Measurements from ENCODE around the gene MXRA7. TPM values are rescaled to one million over a fixed set of nuclear protein-coding genes. Genes with fewer than 3 reads are reported as not detected.
"Not testable (repeated sequence)": the region's sequence is repeated elsewhere in the genome, so short reads cannot be mapped to it uniquely, and the experiment has no call there.

MXRA7 gene
- total RNA-seq, 2 experiments from 2014 or later: 11.4 to 12.1 TPM

DNA sequence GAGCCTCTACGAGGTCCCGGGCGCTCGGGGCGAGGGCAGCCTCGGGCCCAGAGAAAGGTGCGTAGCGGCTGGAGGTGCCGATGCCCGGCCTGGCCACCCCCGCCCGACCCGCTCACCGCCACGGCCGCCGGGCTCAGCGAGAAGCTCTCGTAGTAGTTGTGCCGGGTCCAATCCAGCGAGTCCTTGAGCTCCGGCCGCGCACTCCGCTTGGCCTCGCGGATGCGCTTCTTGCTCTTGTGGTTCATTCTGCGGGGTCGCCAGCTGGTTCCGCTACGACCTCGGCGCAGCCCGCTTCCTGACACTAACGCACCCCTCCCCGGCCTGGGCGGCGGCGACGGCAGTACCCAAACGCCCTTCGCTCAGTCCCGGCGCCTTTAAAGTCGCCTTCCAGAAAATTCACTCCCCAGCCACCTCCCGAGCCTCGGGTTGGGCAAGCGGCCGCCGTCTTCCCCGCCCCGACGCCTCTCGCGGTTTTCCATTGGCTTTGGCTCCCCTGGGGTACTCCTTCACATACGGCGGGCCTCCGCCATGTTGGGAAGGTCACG is 15.5 kb upstream of the MXRA7 start, which contains the start of gene JMJD6:
Gene JMJD6, minus strand, starts transcription at position 376 of the 545 bp plus-strand sequence. Its CDS starts 131 bp downstream, at position 245.
- Histone ChIP-seq H3K4me3 (ENCODE audit: low read length) (peak within 1 kb of the TSS; percentile 77), H3K27me3 (ENCODE audit: control insufficient read depth in 1 of 2, insufficient read depth in 2 of 2, low read length in 2 of 2) (no peaks in the 10 kb centered on the region), H3K9me3 (ENCODE audit: control insufficient read depth in 1 of 2, insufficient read depth in 1 of 2, low read length in 2 of 2) (no peaks in the 10 kb centered on the region), H3K4me1 (ENCODE audit: insufficient read depth, low read length) (peaks cover 80% of the 10 kb centered on the region), H3K27ac (ENCODE audit: low read depth in 1 of 2, low read length in 2 of 2) (peak within 1 kb of the TSS; percentile 93 to 97), H3K36me3 (ENCODE audit: insufficient read depth, low read length) (peaks cover 58% of the 10 kb centered on the region)
- DNase-seq: peak in 11 of 14 experiments; percentile 88 to 98 (median 92)
- TF ChIP-seq, protein P1, sequence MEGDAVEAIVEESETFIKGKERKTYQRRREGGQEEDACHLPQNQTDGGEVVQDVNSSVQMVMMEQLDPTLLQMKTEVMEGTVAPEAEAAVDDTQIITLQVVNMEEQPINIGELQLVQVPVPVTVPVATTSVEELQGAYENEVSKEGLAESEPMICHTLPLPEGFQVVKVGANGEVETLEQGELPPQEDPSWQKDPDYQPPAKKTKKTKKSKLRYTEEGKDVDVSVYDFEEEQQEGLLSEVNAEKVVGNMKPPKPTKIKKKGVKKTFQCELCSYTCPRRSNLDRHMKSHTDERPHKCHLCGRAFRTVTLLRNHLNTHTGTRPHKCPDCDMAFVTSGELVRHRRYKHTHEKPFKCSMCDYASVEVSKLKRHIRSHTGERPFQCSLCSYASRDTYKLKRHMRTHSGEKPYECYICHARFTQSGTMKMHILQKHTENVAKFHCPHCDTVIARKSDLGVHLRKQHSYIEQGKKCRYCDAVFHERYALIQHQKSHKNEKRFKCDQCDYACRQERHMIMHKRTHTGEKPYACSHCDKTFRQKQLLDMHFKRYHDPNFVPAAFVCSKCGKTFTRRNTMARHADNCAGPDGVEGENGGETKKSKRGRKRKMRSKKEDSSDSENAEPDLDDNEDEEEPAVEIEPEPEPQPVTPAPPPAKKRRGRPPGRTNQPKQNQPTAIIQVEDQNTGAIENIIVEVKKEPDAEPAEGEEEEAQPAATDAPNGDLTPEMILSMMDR (IDR thresholded peaks at IDR 0.05): no peak
- ChIA-PET CTCF (interaction anchor here (1.0 to 4.2 kb wide), 5 partner anchors 9 to 26 kb away, joined by 3 to 34 read pairs (median 4); partner anchors contain the start of genes MFSD11 and SRSF2), POLR2A (interaction anchor here (0.6 to 5.6 kb wide), 11 partner anchors 9 to 1232 kb away, joined by 3 to 165 read pairs (median 12); partner anchors contain the start of genes MFSD11, MXRA7 and SRSF2)
- intact Hi-C loops (cut with DNase I, micrococcal nuclease): loop anchor here (1.0 to 5.0 kb wide), 6 partner anchors 11 to 416 kb away; partner anchors contain the start of genes SEC14L1 (in 1 of the 2) and SRSF2 (in 1 of the 2)
- peak within 1 kb of the TSS; percentile 99 for H3K27ac Mint-ChIP-seq
- no peaks in the 10 kb centered on the region for H3K9me3 Mint-ChIP-seq
- peak within 1 kb of the TSS; percentile 100 for H3K4me3 Mint-ChIP-seq
- peaks cover 50% of the 10 kb centered on the region for H3K4me1 Mint-ChIP-seq (ENCODE audit: low read depth)
- H3K36me3 Mint-ChIP-seq (ENCODE audit: low read depth): peaks cover 78% of the 10 kb centered on the region
- ATAC-seq (ENCODE audit: poor library complexity): peak; percentile 81
- H3K27me3 Mint-ChIP-seq: no peaks in the 10 kb centered on the region

- H3K27me3 Mint-ChIP-seq: no peaks in the 10 kb centered on the region
- Histone ChIP-seq H3K27me3 (ENCODE audit: control insufficient read depth in 1 of 2, insufficient read depth in 2 of 2, low read length in 2 of 2) (no peaks in the 10 kb centered on the region), H3K9me3 (ENCODE audit: control insufficient read depth in 1 of 2, insufficient read depth in 1 of 2, low read length in 2 of 2) (no peaks in the 10 kb centered on the region), H3K4me3 (ENCODE audit: low read length) (peak overlapping the region; percentile 77), H3K36me3 (ENCODE audit: insufficient read depth, low read length) (peaks cover 59% of the 10 kb centered on the region), H3K4me1 (ENCODE audit: insufficient read depth, low read length) (peaks cover 77% of the 10 kb centered on the region), H3K27ac (ENCODE audit: low read depth in 1 of 2, low read length in 2 of 2) (peak overlapping the region; percentile 93 to 97)
- intact Hi-C loops (cut with DNase I, micrococcal nuclease): loop anchor here (1.0 to 5.0 kb wide), 6 partner anchors 12 to 417 kb away; partner anchors contain the start of genes SEC14L1 (in 1 of the 2) and SRSF2 (in 1 of the 2)
- ATAC-seq (ENCODE audit: poor library complexity) (peak; percentile 29), DNase-seq (peak; percentile 49 to 87 (median 66))
- H3K9me3 Mint-ChIP-seq: no peaks in the 10 kb centered on the region
- POLR2A ChIA-PET: interaction anchor here (0.6 to 5.6 kb wide), 11 partner anchors 8 to 1232 kb away, joined by 3 to 165 read pairs (median 12); partner anchors contain the start of genes MFSD11, MXRA7 and SRSF2
- CTCF ChIA-PET: interaction anchor here (0.6 to 4.2 kb wide), 7 partner anchors 9 to 606 kb away, joined by 3 to 34 read pairs (median 4); partner anchors contain the start of genes MFSD11 and SRSF2
- H3K4me1 Mint-ChIP-seq (ENCODE audit: low read depth): peaks cover 49% of the 10 kb centered on the region
- peak overlapping the region; percentile 100 for H3K4me3 Mint-ChIP-seq
- H3K27ac Mint-ChIP-seq: peak overlapping the region; percentile 99
- H3K36me3 Mint-ChIP-seq (ENCODE audit: low read depth): peaks cover 82% of the 10 kb centered on the region
- TF ChIP-seq, protein P1 (IDR thresholded peaks at IDR 0.05): no peak
These were observed 14.9 kb upstream of the MXRA7 start for GRCh38 chr17:76725580-76726230.

- H3K9me3 ChIP-seq (ENCODE audit: control insufficient read depth in 1 of 2, insufficient read depth in 1 of 2, low read length in 2 of 2): no peaks in the 10 kb centered on the region
- TF ChIP-seq, protein P1 (IDR thresholded peaks at IDR 0.05): no peak
- intact Hi-C loops (cut with DNase I, micrococcal nuclease): no loop called here
- H3K4me1 Mint-ChIP-seq (ENCODE audit: low read depth): peaks cover 44% of the 10 kb centered on the region
- CTCF ChIA-PET: interaction anchor here (3.1 kb wide), 1 partner anchor 11 kb away, joined by 8 read pairs; no protein-coding TSS in a partner anchor
- POLR2A ChIA-PET: interaction anchor here (4.3 to 5.6 kb wide), 2 partner anchors 13 to 52 kb away, joined by 19 to 165 read pairs; partner anchors contain the start of genes MFSD11 and SRSF2
- no peak overlapping the region for H3K4me3 ChIP-seq (ENCODE audit: low read length)
- DNase-seq: no peak
- peak overlapping the region; percentile 42 for H3K27ac Mint-ChIP-seq
- no peaks in the 10 kb centered on the region for H3K9me3 Mint-ChIP-seq
- ATAC-seq (ENCODE audit: poor library complexity): no peak
- H3K4me3 Mint-ChIP-seq: peak overlapping the region; percentile 100
- H3K27ac ChIP-seq (ENCODE audit: low read depth in 1 of 2, low read length in 2 of 2): no peak overlapping the region
- H3K36me3 ChIP-seq (ENCODE audit: insufficient read depth, low read length): peaks cover 63% of the 10 kb centered on the region
- peaks cover 58% of the 10 kb centered on the region for H3K4me1 ChIP-seq (ENCODE audit: insufficient read depth, low read length)
- no peaks in the 10 kb centered on the region for H3K27me3 ChIP-seq (ENCODE audit: control insufficient read depth in 1 of 2, insufficient read depth in 2 of 2, low read length in 2 of 2)
- H3K27me3 Mint-ChIP-seq: no peaks in the 10 kb centered on the region
- peaks cover 86% of the 10 kb centered on the region for H3K36me3 Mint-ChIP-seq (ENCODE audit: low read depth)
These were observed 13.0 kb upstream of the MXRA7 start for GRCh38 chr17:76723812-76724211.

GRCh38 chr17:76722977-76723376 is 12.2 kb upstream of the MXRA7 start:
- ATAC-seq (ENCODE audit: poor library complexity); DNase-seq; H3K27me3 ChIP-seq (ENCODE audit: control insufficient read depth in 1 of 2, insufficient read depth in 2 of 2, low read length in 2 of 2); POLR2A ChIA-PET; H3K4me3 ChIP-seq (ENCODE audit: low read length); H3K27ac ChIP-seq (ENCODE audit: low read depth in 1 of 2, low read length in 2 of 2); H3K9me3 ChIP-seq (ENCODE audit: control insufficient read depth in 1 of 2, insufficient read depth in 1 of 2, low read length in 2 of 2); H3K9me3 Mint-ChIP-seq; intact Hi-C loops (cut with DNase I, micrococcal nuclease); H3K27me3 Mint-ChIP-seq: not testable (repeated sequence)
- Histone ChIP-seq H3K36me3 (ENCODE audit: insufficient read depth, low read length) (peaks cover 69% of the 10 kb centered on the region), H3K4me1 (ENCODE audit: insufficient read depth, low read length) (peaks cover 50% of the 10 kb centered on the region)
- CTCF ChIA-PET: interaction anchor here (3.1 kb wide), 1 partner anchor 12 kb away, joined by 8 read pairs; no protein-coding TSS in a partner anchor
- Mint-ChIP-seq H3K4me1 (ENCODE audit: low read depth) (peaks cover 43% of the 10 kb centered on the region), H3K27ac (peak overlapping the region; percentile 59), H3K4me3 (peak overlapping the region; percentile 56), H3K36me3 (ENCODE audit: low read depth) (peaks cover 94% of the 10 kb centered on the region)

Data from CD4-positive, alpha-beta T cell (primary cell).